H1 (cell line): Measurements from ENCODE around the gene HES3. TPM values are rescaled to one million over a fixed set of nuclear protein-coding genes. Genes with fewer than 3 reads are reported as not detected.

Experiments
- CTCF ChIA-PET: fragments of 300-600 bp; sonication (Branson Sonifier 250); formaldehyde crosslinking; loops from one replicate; lab custom pipeline; 2021; ENCODE audit not compliant: partially characterized antibody; lab: Charles Lee
- POLR2A ChIA-PET: fragments of 300-600 bp; sonication (Branson Sonifier 250); formaldehyde crosslinking; loops from one replicate; lab custom pipeline; 2021; ENCODE audit warnings: inconsistent platforms; ENCODE audit not compliant: partially characterized antibody; lab: Charles Lee
- DNase-seq, 2 experiments: peaks; one replicate each; pipeline versions ENCODE4 v3.0.0 to v3.0.0-alpha.2; 2010 to 2022; ENCODE audit warnings: low spot score in 2 of 2, low read depth in 1 of 2, mixed read lengths in 1 of 2
- FAIRE-seq: peaks from 2 replicates; lab custom pipeline; 2011; peaks lifted over from hg19 to GRCh38; lab: Jason Lieb, UNC
- H2AFZ ChIP-seq: 2 replicates; pipeline ENCODE4 v1.8.1; 2012; ENCODE audit warnings: low read length, inconsistent platforms
- H2AK5ac ChIP-seq: 2 replicates; pipeline ENCODE4 v1.6.1; 2013; ENCODE audit warnings: low read depth, low read length
- H2BK120ac ChIP-seq: replicated peaks from 2 replicates; pipeline ENCODE3; 2013; ENCODE audit warnings: low read depth, low read length, inconsistent platforms
- H2BK12ac ChIP-seq: 2 replicates; pipeline ENCODE4 v1.6.1; 2013; ENCODE audit warnings: low read depth, low read length
- H2BK15ac ChIP-seq: 2 replicates; pipeline ENCODE4 v1.6.1; 2013; ENCODE audit warnings: low read length
- H2BK20ac ChIP-seq: 2 replicates; pipeline ENCODE4 v1.6.1; 2013; ENCODE audit warnings: low read length
- H2BK5ac ChIP-seq: 2 replicates; pipeline ENCODE4 v1.6.1; 2013; ENCODE audit warnings: low read depth, low read length
- H3K14ac ChIP-seq: 2 replicates; pipeline ENCODE4 v1.6.1; 2013; ENCODE audit warnings: inconsistent platforms; ENCODE audit not compliant: insufficient read length
- H3K18ac ChIP-seq: 2 replicates; pipeline ENCODE4 v1.6.1; 2013; ENCODE audit warnings: low read length; ENCODE audit errors: extremely low read depth
- H3K23ac ChIP-seq: 2 replicates; pipeline ENCODE4 v1.6.1; 2013; ENCODE audit warnings: inconsistent platforms; ENCODE audit not compliant: insufficient read length
- H3K23me2 ChIP-seq: 2 replicates; pipeline ENCODE4 v1.6.1; 2013; ENCODE audit warnings: low read depth, low read length
- H3K27ac ChIP-seq: 2 replicates; pipeline ENCODE4 v1.6.1; 2011; ENCODE audit warnings: low read depth, low read length, inconsistent platforms
- H3K27me3 ChIP-seq, 4 experiments: replicated peaks in 1 of 4; 1 replicate in 1 of 4; 2 replicates in 3 of 4; pipeline versions ENCODE4 v1.6.1 to v1.8.1; 2011 to 2013; ENCODE audit warnings: low read length in 3 of 4, mild to moderate bottlenecking in 3 of 4, inconsistent platforms in 2 of 4, mixed read lengths in 2 of 4, moderate library complexity in 1 of 4; ENCODE audit not compliant: control insufficient read depth in 3 of 4, insufficient read depth in 3 of 4; ENCODE audit errors: extremely low read depth in 1 of 4
- H3K36me3 ChIP-seq, 4 experiments: 2 replicates each; pipeline versions ENCODE4 v1.6.1 to v1.8.1; 2011 to 2013; ENCODE audit warnings: mild to moderate bottlenecking in 4 of 4, low read length in 3 of 4, moderate library complexity in 2 of 4, control low read depth in 1 of 4, inconsistent platforms in 1 of 4; ENCODE audit not compliant: insufficient read depth in 4 of 4, control insufficient read depth in 2 of 4
- H3K4ac ChIP-seq: replicated peaks from 2 replicates; pipeline ENCODE3; 2013; ENCODE audit warnings: low read length, low read depth, mixed read lengths, inconsistent platforms; ENCODE audit not compliant: insufficient read length
- H3K4me1 ChIP-seq, 4 experiments: replicated peaks in 1 of 4; 1 replicate in 1 of 4; 2 replicates in 3 of 4; pipeline versions ENCODE4 v1.6.1 to v1.8.1; 2011 to 2013; ENCODE audit warnings: low read length in 3 of 4, inconsistent platforms in 2 of 4, mixed read lengths in 1 of 4; ENCODE audit not compliant: insufficient read depth in 4 of 4, control insufficient read depth in 3 of 4
- H3K4me2 ChIP-seq, 2 experiments: 2 replicates each; pipeline versions ENCODE4 v1.6.1 to v1.8.1; 2011 to 2013; ENCODE audit warnings: low read depth in 2 of 2, low read length in 2 of 2, control low read depth in 1 of 2, inconsistent platforms in 1 of 2, mild to moderate bottlenecking in 1 of 2; ENCODE audit not compliant: insufficient read depth in 1 of 2
- H3K4me3 ChIP-seq, 4 experiments: fragments of 200-600, 300-600 bp in 1 of 4; sonication (generic), shearing (Covaris generic), sonication (Bioruptor Twin) in 1 of 4; 2 replicates each; pipeline versions ENCODE4 v1.5.1 to v1.8.1; 2011 to 2016; ENCODE audit warnings: low read length in 4 of 4, low read depth in 3 of 4, control low read depth in 2 of 4, inconsistent platforms in 2 of 4, mild to moderate bottlenecking in 2 of 4, mixed read lengths in 1 of 4, moderate library complexity in 1 of 4; ENCODE audit not compliant: insufficient read depth in 2 of 4; ENCODE audit errors: extremely low read depth in 1 of 4
- H3K56ac ChIP-seq: replicated peaks from 2 replicates; pipeline ENCODE3; 2013; ENCODE audit warnings: low read depth, mild to moderate bottlenecking, mixed read lengths, low read length, inconsistent platforms; ENCODE audit not compliant: insufficient read length
- H3K79me1 ChIP-seq: 2 replicates; pipeline ENCODE4 v1.6.1; 2013; ENCODE audit warnings: low read depth, low read length, control low read depth
- H3K79me2 ChIP-seq, 2 experiments: 2 replicates each; pipeline versions ENCODE4 v1.6.1 to v1.8.1; 2012 to 2013; ENCODE audit warnings: low read length in 2 of 2, mild to moderate bottlenecking in 2 of 2, inconsistent platforms in 1 of 2; ENCODE audit not compliant: insufficient read depth in 2 of 2, control insufficient read depth in 1 of 2
- H3K9ac ChIP-seq, 4 experiments: replicated peaks in 1 of 4; 1 replicate in 1 of 4; 2 replicates in 3 of 4; pipeline versions ENCODE4 v1.6.1 to v1.8.1; 2011 to 2013; ENCODE audit warnings: low read depth in 3 of 4, low read length in 3 of 4, control low read depth in 2 of 4, mild to moderate bottlenecking in 2 of 4, moderate library complexity in 2 of 4, inconsistent platforms in 1 of 4; ENCODE audit errors: extremely low read depth in 1 of 4
- H3K9me3 ChIP-seq, 2 experiments: 2 replicates each; pipeline versions ENCODE4 v1.6.1 to v1.8.1; 2012 to 2013; ENCODE audit warnings: mild to moderate bottlenecking in 2 of 2, moderate library complexity in 2 of 2, control low read depth in 1 of 2, inconsistent platforms in 1 of 2, low read depth in 1 of 2, low read length in 1 of 2, mixed read lengths in 1 of 2; ENCODE audit not compliant: insufficient read depth in 2 of 2
- H4K20me1 ChIP-seq, 2 experiments: replicated peaks in 1 of 2; 2 replicates each; pipeline versions ENCODE3 to v1.8.1; 2011 to 2013; ENCODE audit warnings: inconsistent platforms in 2 of 2, low read length in 2 of 2, mild to moderate bottlenecking in 1 of 2; ENCODE audit not compliant: insufficient read depth in 2 of 2, control insufficient read depth in 1 of 2
- H4K5ac ChIP-seq: 2 replicates; pipeline ENCODE4 v1.6.1; 2013; ENCODE audit warnings: low read length, low read depth, mixed read lengths, inconsistent platforms; ENCODE audit not compliant: insufficient read length
- H4K8ac ChIP-seq: 2 replicates; pipeline ENCODE4 v1.8.0; 2013; ENCODE audit warnings: mild to moderate bottlenecking, moderate library complexity, low read length, inconsistent platforms; ENCODE audit not compliant: insufficient read depth; ENCODE audit errors: extremely low read depth
- H4K91ac ChIP-seq: replicated peaks from 2 replicates; pipeline ENCODE3; 2013; ENCODE audit warnings: low read length, mixed read lengths, inconsistent platforms; ENCODE audit not compliant: insufficient read length
- JUND ChIP-seq: IDR thresholded peaks from 2 replicates; pipeline ENCODE4 v1.6.1; 2011; ENCODE audit warnings: mild to moderate bottlenecking, improper control_type of control experiment, low read length
- MAFK ChIP-seq: IDR thresholded peaks from 2 replicates; pipeline ENCODE4 v1.6.1; 2012; ENCODE audit warnings: low read depth, mild to moderate bottlenecking, improper control_type of control experiment, low read length
- SAP30 ChIP-seq: fragments of 300-600 bp; sonication (generic); IDR thresholded peaks from 2 replicates; pipeline ENCODE4 v1.7.1; 2012; ENCODE audit warnings: low read length, moderate library complexity, mild to moderate bottlenecking, inconsistent platforms; ENCODE audit not compliant: insufficient read depth, insufficient replicate concordance
- YY1 ChIP-seq: IDR thresholded peaks from 2 replicates; pipeline ENCODE4 v1.6.1; 2011; ENCODE audit warnings: low read depth, mild to moderate bottlenecking, low read length
- WGBS, 2 experiments: shearing (Covaris generic) in 1 of 2; methylation state at CpG; one replicate each; pipeline versions ENCODE4 v1.1.6 to v1.1.7; 2013 to 2015; ENCODE audit warnings: low lambda C conversion rate in 2 of 2, mixed read lengths in 2 of 2, inconsistent platforms in 1 of 2, low coverage in 1 of 2, missing lambda C conversion rate in 1 of 2; ENCODE audit not compliant: insufficient replicate concordance in 2 of 2, insufficient coverage in 1 of 2, insufficient read length in 1 of 2; ENCODE audit errors: extremely low coverage in 1 of 2, missing lambda C conversion rate in 1 of 2; 5-methylcytosine and 5-hydroxymethylcytosine counted together
- polyA plus RNA-seq, 7 experiments: library from polyadenylated mRNA; depleted of rRNA in 3 of 7; stranded (reverse) in 5 of 7; unstranded in 2 of 7; fragments of >200 nt in 5 of 7; fragments of 200-250 nt in 2 of 7; gene quantifications; 1 replicate in 5 of 7; 2 replicates in 1 of 7; 4 replicates in 1 of 7; pipeline versions ENCODE4 v1.2.1 to v1.2.3, GENCODE V29; 2011 to 2013; ENCODE audit warnings: missing spikeins in 2 of 7, mixed read lengths in 2 of 7
- total RNA-seq: library from RNA; stranded (reverse); fragmentation: NEBNext Ultra II Directional; extraction: Animal tissue kit (Norgen Biotek cat#: 25700); gene quantifications from 2 replicates; pipeline ENCODE4 v1.2.1, GENCODE V29; 2021

HES3 gene
- total and polyA plus RNA-seq, 2 of the 8 experiments (the other 6 are each of a cell fraction or from before 2014, with no cell fraction given), result 38.8 to 54.3 TPM

GRCh38 chr1:6241107-6241886 lies 2.7 kb upstream of the HES3 start:
- Histone ChIP-seq H3K23me2 (peaks cover 14% of the 10 kb centered on the region; the same call in 1 of the 2 replicates), H3K79me2 (no peaks in the 10 kb centered on the region; a peak in 1 of 4 replicates), H3K4me2 (peak overlapping the region; percentile 87 to 89), H3K18ac (peak overlapping the region; percentile 99), H3K56ac (peak overlapping the region; percentile 27), H2BK15ac (no peak overlapping the region; the same call in 1 of the 2 replicates), H3K9ac (peak overlapping the region in 3 of 4 experiments; percentile 18 to 50 (median 45); a peak in 5 of 7 replicates), H3K23ac (no peak overlapping the region), H3K79me1 (no peaks in the 10 kb centered on the region), H3K36me3 (no peaks in the 10 kb centered on the region), H3K4me1 (peaks cover 18 to 50% (median 36%) of the 10 kb centered on the region in 4 experiments), H2AFZ (no peak overlapping the region), H2BK5ac (peak overlapping the region; percentile 84; the same call in 1 of the 2 replicates), H2BK12ac (peak overlapping the region; percentile 95), H3K9me3 (no peaks in the 10 kb centered on the region), H2BK120ac (peak overlapping the region; percentile 87), H4K8ac (peak overlapping the region; percentile 95), H3K4ac (peak overlapping the region; percentile 86), H3K14ac (peak overlapping the region; percentile 62), H4K20me1 (peaks cover under 1 to 3% of the 10 kb centered on the region in 2 experiments), H2BK20ac (peak overlapping the region; percentile 36), H3K4me3 (peak overlapping the region in 3 of 4 experiments; percentile 9 to 91 (median 17); a peak in 5 of 8 replicates), H2AK5ac (peak overlapping the region; percentile 65; the same call in 1 of the 2 replicates), H4K91ac (peak overlapping the region; percentile 83), H3K27me3 (peaks cover 2 to 9% (median 7%) of the 10 kb centered on the region in 4 experiments; a peak in 5 of 7 replicates), H4K5ac (peak overlapping the region; percentile 69), H3K27ac (peak overlapping the region; percentile 46; the same call in 1 of the 2 replicates)
- ChIA-PET CTCF (interaction anchor here (0.6 to 19.1 kb wide), 13 partner anchors 10 to 198 kb away, joined by 3 to 353 read pairs (median 4); partner anchors contain the start of genes RNF207 and RPL22), POLR2A (interaction anchor here (0.5 to 6.9 kb wide), 16 partner anchors 7 to 197 kb away, joined by 3 to 64 read pairs (median 4); partner anchors contain the start of genes RNF207 and RPL22)
- TF ChIP-seq SAP30 (no peak), JUND (no peak), MAFK (no peak), YY1 (no peak)
- no peak for FAIRE-seq
- 20% methylated on average over 19 of the region's 33 CpGs; no CpG with 5 or more reads in 1 of the 2 experiments for WGBS, 2 experiments
- DNase-seq, result peak in 1 of 2 experiments; percentile 66
